HL-60 (cell line): ENCODE data around the gene UBE2E3.

Source experiments
- CTCF ChIP-seq: IDR thresholded peaks from one replicate; pipeline ENCODE4 v1.5.1; 2011; ENCODE audit warnings: low read length, control low read depth, inconsistent platforms; ENCODE audit not compliant: insufficient read depth
- GABPA ChIP-seq: IDR thresholded peaks from 2 replicates; pipeline ENCODE4 v1.6.1; 2012; ENCODE audit warnings: low read depth
- POLR2AphosphoS5 ChIP-seq: IDR thresholded peaks from 2 replicates; pipeline ENCODE4 v1.6.1; 2012; ENCODE audit warnings: low read depth
- REST ChIP-seq: IDR thresholded peaks from 2 replicates; pipeline ENCODE4 v1.6.1; 2012; ENCODE audit warnings: low read depth; ENCODE audit not compliant: insufficient replicate concordance

GRCh38 chr2:180987146-180987545 lies 6.7 kb downstream of the UBE2E3 start:
- TF ChIP-seq CTCF (no peak), GABPA (no peak), REST (no peak), POLR2AphosphoS5 (no peak)
